DMS153 treated with DMSO at 0.1 percent for 48 hours (cell line): ENCODE results near the gene PALLD.
"Not testable (repeated sequence)": the region's sequence is repeated elsewhere in the genome, so short reads cannot be mapped to it uniquely, and the experiment has no call there.

Experiments used
- DNase-seq: peaks from one replicate; lab custom pipeline; 2025; ENCODE audit not compliant: unreplicated experiment; lab: John Stamatoyannopoulos, UW

Gene PALLD

GRCh38 chr4:168724686-168725411 lies 228.0 kb downstream of the PALLD start:
- DNase-seq, result no peak

GRCh38 chr4:168725930-168726329 lies 229.1 kb downstream of the PALLD start:
- DNase-seq, result no peak

- DNase-seq, result not testable (repeated sequence)
Observed at GRCh38 chr4:168727181-168727580, 230.3 kb downstream of the PALLD start.

- no peak for DNase-seq
Observed at GRCh38 chr4:168731006-168731636, 234.3 kb downstream of the PALLD start.

GRCh38 chr4:168731706-168732414 lies 235.0 kb downstream of the PALLD start:
- no peak for DNase-seq

- no peak for DNase-seq
Observed at GRCh38 chr4:168732714-168733113, 235.9 kb downstream of the PALLD start.

GRCh38 chr4:168734703-168735678 lies 238.1 kb downstream of the PALLD start:
- DNase-seq, result no peak

GRCh38 chr4:168735735-168736134 lies 238.9 kb downstream of the PALLD start:
- no peak for DNase-seq

GRCh38 chr4:168736860-168737805 lies 240.3 kb downstream of the PALLD start:
- DNase-seq, result no peak

GRCh38 chr4:168737806-168738172 lies 240.9 kb downstream of the PALLD start:
- DNase-seq, result no peak

GRCh38 chr4:168739886-168740285 lies 243.0 kb downstream of the PALLD start:
- DNase-seq, result no peak

GRCh38 chr4:168740691-168741090 lies 243.8 kb downstream of the PALLD start:
- no peak for DNase-seq

GRCh38 chr4:168741281-168742173 lies 244.7 kb downstream of the PALLD start:
- no peak for DNase-seq

GRCh38 chr4:168743131-168743530 lies 246.3 kb downstream of the PALLD start:
- DNase-seq, result no peak

- DNase-seq, result no peak
Observed at GRCh38 chr4:168743601-168744000, 246.7 kb downstream of the PALLD start.

GRCh38 chr4:168744021-168744420 lies 247.2 kb downstream of the PALLD start:
- DNase-seq, result no peak

- no peak for DNase-seq
Observed at GRCh38 chr4:168748807-168749206, 252.0 kb downstream of the PALLD start.

GRCh38 chr4:168751263-168752225 lies 254.7 kb downstream of the PALLD start:
- no peak for DNase-seq
